Loucy (cell line): ENCODE measurements around the gene CYP27B1.

ENCODE experiments used
- EZH2phosphoT487 ChIP-seq: fragments of 200-600 bp; IDR thresholded peaks from 2 replicates; pipeline ENCODE4 v1.6.1; 2018; ENCODE audit warnings: antibody characterized with exemption, mild to moderate bottlenecking, moderate library complexity, borderline replicate concordance
- TF ChIP-seq, protein P1 (sequence below): fragments of 200-600 bp; sonication (generic); conservative IDR thresholded peaks from 2 replicates; pipeline ENCODE4 v1.5.1; 2014; ENCODE audit warnings: mild to moderate bottlenecking, antibody characterized with exemption, low read length

DNA sequence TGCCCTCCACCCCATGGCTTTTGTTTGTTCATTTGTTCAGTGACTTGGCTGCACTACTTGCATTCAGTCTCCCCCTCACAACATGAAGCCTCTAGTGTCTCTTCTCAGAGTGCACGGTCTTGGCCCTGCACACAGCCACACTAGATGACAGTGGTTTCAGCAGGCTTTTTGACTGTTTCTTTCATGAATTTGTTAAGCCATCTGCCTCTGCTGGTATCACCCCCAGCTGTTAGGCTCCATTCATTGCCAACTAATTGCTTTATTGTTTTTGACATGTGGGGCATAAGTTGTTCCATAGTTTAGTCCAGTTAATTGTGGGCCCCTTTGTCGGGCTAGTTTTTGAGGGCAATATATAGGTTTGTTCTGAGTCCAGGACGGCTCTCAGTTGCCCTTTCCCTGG is 54.2 kb downstream of the CYP27B1 start:
- TF ChIP-seq, protein P1, sequence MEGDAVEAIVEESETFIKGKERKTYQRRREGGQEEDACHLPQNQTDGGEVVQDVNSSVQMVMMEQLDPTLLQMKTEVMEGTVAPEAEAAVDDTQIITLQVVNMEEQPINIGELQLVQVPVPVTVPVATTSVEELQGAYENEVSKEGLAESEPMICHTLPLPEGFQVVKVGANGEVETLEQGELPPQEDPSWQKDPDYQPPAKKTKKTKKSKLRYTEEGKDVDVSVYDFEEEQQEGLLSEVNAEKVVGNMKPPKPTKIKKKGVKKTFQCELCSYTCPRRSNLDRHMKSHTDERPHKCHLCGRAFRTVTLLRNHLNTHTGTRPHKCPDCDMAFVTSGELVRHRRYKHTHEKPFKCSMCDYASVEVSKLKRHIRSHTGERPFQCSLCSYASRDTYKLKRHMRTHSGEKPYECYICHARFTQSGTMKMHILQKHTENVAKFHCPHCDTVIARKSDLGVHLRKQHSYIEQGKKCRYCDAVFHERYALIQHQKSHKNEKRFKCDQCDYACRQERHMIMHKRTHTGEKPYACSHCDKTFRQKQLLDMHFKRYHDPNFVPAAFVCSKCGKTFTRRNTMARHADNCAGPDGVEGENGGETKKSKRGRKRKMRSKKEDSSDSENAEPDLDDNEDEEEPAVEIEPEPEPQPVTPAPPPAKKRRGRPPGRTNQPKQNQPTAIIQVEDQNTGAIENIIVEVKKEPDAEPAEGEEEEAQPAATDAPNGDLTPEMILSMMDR: no peak
- TF ChIP-seq EZH2phosphoT487: no peak
